CD4-positive, alpha-beta T cell treated with Interleukin-10 for 1 hour (primary cell): ENCODE data around the gene PCCA.
"Not testable (repeated sequence)": the region's sequence is repeated elsewhere in the genome, so short reads cannot be mapped to it uniquely, and the experiment has no call there.

Experiments
- DNase-seq: peaks from one replicate; pipeline ENCODE4 v3.0.0-alpha.2; 2020

Gene PCCA

DNA sequence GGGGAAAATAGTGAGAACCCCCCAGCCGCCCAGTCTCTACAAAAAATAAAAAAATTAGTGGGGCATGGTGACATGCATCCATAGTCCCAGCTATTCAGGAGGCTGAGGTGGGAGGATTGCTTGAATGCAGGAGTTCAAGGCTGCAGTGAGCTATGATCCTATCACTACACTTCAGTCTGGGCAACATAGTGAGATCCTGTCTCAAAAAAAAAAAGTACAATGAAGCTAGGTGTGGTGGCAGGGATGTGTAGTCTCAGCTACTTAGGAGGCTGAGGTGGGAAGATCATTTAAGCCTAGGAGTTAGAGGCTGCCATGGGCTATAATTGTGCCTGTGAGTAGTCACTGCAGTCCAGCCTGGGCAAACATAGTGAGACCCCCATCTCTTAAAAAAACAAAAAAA, 8.9 kb downstream of the PCCA start:
- no peak for DNase-seq

DNA sequence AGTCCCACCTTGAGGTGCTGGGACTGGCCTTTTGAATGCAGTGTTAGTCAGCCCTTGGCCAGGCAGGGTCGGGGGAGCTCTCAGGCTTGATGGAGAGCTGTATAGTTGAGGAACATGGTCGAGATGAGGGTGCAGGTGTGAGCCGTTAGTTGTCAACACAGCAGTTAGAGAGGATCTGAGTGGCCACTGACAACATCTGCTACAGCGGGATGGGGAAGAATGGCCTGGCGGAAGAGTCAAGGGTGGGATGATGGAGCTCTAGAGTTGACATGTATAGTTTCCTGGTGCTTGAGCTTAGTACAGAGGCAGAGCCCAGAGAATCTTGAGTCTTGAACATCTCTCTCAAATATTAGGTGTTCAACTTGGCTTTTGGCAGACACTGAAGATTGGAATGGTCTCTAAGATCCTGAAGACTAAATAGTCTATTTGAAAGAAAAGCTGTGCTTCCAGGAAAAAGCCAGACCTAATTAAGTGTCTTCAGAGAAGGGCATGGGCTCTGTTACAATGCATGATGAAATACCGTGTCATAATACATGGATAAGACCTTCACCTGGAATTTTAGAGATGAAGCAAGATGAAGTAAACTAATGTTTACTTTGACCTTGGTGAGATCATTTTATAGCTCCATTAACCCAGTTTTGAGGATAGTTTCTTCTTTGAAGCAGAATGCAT, 9.7 kb downstream of the PCCA start:
- DNase-seq, result no peak

DNA sequence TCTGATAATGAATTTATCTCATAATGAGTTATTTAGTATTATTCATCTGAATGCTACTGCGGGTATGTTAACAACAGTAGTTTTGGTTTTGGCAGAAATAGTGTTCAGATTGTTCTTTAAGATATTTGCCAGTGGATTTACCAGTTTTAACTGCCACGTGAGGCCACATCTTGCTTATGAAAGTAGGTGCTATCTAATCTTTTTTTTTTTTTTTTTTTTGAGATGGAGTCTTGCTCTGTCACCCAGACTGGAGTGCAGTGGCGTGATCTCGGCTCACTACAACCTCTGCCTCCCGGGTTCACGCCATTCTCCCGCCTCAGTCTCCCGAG, 10.2 kb downstream of the PCCA start:
- not testable (repeated sequence) for DNase-seq

DNA sequence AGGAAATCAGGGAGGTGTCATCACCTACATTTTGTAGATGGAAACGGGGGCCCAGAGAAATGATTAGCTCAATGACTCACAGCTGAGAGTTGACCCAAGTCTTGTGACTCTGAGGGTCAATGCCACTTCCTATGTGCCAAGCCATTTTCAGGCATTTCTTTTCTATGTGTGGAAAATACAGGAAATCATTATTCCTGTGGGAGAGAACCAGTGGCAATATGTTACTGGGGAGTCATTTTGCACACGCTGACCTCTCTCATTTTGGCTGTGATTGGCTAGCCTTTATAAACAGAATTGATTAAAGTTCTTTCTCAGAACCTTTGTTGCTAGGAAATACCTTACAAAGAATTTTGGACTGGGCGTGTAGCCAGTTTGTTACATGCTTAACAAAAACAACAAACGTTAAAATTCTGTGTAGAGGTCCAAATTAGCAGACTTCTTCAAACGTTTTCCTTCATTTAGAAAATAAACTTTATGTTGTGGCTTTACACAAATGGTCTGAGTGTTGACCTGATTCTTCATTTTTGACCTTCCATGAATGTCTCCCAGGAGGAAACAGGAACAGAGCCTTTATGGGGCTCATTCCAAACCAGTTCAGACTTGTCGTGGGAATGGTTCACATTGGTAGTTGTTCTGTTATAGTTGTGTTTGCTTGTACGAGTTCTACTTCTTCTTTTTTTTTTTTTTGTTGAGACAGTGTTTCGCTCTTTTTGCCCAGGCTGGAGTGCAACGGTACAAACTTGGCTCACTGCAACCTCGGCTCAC, 11.4 kb downstream of the PCCA start:
- no peak for DNase-seq

DNA sequence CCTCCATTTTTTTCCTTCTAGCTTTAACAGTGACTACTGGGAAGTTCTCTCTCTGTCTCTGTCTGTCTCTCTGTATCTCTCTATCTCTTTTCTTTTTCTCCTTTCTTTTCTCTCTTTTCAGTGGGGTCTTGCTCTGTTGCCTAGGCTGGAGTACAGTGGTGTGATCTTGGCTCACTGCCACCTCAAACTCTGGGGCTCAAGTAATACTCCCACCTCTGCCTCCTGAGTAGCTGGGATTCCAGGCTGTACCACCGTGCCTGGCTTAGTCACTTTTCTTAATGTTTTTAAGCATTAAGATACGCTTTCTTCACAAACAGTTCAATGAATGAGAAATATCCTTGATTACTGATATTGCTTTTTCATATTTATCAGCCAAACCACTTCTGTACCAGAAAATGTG, 13.1 kb downstream of the PCCA start:
- DNase-seq, result no peak

DNA sequence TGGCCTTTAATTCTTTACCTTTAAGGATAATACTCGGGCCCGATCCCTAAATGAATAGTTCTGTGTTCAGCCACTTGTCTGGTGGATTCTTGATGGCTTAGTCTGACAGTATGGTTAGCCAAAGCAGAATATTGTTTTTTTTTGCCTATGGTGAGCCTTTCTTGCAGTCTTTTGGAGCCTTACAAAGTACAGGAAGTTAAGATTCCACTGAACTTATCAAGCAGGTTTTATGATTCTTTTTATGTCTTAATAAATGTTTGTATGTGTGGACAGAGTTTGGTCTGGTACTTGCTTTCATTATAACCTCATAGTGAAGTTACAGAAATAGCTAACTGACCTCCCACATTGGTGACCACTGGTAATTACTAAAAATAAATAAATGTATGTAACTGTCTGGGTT, 17.1 kb downstream of the PCCA start:
- no peak for DNase-seq

DNA sequence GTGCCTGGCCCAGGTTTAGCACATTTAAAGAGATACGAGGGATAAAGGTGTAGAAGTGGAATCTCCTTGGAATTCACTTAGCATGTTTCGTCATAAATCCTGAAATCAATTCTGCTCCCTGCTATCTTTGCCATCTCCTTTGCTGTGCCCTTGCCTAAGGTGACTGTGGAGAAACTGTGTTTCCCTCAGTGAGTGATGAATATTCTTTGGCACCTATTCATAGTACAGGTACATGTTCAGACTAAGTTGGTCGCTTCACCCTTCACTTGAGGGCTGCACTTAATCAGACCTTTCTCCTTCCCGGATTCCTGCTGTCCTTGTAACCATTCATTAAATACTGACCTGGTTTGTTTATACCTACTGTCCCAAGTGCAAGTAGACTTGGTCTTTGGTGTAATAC, 17.8 kb downstream of the PCCA start:
- no peak for DNase-seq

DNA sequence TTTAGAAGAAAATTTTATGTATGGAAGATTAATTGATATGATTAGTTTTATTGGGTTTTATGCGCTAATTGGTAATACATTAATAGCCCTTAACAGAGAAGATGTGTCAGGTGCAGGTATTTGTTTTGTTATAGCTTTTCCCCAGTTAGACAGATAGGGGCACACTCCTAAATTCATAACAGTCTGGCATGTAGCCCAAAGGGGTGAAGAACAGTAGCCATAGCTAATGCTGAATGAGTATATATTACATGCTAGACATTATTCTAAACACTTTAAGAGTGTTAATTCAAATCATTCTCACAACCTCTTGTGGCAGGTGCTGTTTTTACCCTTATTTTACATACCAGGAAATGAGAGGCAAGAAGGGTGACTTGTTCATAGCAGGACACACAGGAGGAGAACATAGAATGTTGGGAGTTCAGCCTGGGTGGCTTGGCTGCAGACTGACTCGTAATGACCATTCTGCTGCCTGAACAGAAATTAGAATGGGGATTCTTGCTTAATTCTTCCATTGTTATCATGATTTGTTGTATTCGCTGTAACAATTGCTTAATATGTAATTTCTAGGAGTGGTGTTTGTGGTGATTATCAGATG, 20.1 kb downstream of the PCCA start:
- no peak for DNase-seq

DNA sequence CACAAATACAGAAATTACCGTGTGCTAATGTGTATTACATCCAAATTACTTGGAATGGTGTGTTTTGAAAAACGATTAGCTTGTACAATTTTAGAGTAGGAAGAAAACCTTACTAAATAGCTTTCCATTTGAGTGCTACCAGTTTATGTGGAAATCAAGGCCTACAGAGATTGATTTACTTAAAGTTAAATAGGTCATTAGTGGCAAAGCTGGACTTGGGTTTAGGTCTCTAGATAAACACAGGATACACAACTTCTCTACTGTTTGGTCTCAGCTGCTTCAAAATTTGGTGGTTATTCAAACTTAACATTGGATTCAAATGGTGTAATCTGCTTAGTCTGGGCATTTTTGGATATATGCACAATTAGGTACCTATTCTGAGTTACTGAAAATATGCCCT, 21.4 kb downstream of the PCCA start:
- no peak for DNase-seq

DNA sequence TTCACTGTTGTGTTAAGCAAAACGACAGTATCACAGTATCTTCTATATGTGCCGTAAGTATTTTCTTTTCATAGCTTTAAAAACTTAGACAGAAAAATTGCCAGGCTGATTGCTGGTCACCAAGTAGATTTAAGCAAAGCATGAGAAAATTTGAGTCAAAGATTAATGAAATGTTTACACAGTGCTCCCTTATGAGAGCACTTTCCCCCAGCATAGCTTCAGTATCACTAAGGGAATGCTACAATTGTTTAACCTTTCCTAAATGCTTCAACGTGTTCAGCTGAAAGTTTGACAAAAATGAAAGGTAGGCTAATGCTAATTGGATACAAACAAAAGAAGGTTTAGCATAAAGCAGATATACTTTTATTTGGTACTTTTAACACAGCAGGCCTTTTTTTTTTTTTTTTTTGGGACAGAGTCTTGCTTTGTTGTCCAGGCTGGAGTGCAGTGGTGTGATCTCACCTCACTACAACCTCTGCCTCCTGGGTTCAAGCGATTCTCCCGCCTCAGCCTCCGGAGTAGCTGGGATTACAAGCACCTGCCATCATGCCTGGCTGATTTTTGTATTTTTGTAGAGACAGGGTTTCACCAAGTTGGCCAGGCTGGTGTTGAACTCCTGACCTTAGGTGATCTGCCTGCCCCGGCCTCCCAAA, 23.4 kb downstream of the PCCA start:
- DNase-seq, result no peak

DNA sequence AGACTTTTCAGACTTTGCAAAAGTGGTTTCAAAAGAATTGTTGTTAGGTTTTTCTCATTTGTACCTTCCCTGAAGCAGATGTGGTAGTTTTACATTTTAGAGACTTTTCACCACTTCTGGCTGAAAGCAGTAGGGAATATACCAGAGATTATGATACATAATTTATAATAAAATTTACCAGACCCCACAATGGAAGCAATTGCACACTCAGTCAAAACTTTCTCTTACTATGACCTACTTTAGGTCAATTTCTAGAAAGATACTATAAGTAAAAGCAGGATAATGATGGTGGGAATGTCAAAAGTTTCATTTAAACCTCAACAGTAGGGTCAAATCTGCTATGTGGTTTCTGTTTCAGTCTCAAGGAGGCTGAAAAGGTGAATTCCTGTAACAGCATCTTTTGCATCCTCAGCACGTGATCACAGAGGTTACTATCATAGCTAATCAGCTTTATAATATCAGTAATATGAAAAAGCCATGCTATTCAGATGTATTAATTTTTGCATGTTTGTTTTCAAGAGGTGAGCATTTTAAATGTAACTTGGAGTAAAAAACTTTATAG, 26.9 kb downstream of the PCCA start:
- DNase-seq, result no peak

DNA sequence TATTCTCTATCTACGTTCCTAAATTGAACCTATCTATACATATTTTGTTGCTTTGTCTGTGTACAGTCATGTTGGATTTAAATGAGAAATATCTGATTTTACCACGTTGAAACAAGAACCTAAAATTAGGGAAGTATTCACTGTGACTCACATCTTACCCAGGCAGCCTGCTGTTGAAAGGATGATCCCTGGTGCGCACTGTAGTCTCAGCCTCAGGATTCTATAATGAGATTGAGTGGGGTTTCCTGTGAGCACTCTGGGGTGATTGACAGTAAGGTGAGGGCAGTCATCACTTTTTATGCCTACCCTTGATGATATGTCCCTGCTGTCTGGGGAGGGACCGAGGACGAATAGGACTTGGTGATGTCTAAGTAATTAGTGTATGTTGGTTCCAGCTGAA, 35.4 kb downstream of the PCCA start:
- no peak for DNase-seq

DNA sequence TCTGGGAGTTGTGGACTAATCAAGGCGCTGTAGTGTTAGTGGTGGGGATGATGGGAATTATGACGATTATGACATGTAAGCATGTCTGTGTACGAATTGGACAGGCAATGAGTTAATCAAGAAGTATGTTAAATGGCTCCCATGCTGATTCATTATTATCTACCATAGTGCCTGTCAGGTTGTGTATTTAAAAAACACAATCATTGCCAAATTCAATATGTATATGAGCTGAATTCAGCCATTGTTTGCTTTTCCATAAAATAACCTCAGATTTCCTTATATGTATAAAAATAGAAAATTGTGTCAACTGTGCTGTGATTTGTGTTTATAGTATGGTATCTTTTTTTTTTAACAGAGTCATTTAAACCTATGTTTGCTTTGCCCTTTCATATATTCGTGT, 37.1 kb downstream of the PCCA start:
- no peak for DNase-seq

DNA sequence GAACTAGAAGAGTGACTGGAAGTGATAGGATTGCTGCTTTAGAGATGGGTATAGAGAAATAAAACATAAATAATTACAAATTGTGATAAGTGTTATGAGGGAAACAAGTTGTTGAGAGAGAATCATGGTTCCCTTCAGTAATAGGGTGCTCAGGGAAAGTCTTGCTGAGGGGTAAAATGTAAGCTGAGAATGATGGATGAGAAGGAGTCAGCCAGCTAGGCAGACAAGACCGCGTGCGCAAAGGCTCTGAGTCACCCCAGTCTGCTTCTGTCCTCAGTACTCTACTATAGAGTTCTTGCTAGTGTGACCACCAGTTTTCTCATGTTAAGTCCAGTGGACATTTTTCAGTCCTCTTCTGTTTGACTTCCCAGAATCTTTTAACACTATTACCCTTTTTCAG, 39.5 kb downstream of the PCCA start:
- DNase-seq, result no peak

DNA sequence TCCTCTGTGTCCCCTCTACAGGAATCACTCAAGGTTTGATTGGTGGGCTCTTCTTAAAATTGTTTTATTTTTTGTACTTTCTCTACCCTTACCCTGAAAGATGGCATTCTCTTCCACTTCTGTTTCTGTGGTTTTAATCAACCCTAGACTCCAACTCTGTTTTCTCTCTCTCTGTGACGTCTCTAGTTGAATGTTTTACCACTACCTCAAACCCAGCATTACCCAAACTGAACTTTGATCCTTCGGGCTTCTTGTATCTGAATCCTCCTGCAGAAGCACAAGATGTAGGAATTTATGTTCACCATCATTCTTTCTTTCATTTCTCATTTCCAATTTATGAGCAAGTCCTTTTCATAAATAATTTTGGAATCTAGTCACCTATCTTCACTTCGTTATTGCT, 39.9 kb downstream of the PCCA start:
- DNase-seq, result no peak

DNA sequence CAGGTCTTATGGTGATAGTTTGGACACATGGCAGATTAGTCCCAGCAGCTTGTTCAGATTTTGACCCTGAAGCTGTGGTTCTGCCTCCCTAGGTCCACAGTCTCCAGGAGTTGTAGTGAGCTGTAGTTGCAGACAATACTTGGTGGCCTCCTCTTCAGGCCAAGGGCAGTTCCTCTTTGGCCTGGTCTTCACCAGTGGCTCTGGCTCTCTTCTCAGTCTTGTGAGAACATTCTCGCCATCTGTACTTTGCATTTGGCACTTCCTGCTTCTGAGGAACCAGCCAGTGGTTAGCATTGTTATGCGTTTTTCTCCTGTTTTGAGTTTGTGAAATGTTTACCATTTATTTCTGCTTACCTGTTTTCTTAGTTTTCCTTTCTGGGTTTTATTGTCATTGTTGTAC, 40.7 kb downstream of the PCCA start:
- DNase-seq, result no peak

DNA sequence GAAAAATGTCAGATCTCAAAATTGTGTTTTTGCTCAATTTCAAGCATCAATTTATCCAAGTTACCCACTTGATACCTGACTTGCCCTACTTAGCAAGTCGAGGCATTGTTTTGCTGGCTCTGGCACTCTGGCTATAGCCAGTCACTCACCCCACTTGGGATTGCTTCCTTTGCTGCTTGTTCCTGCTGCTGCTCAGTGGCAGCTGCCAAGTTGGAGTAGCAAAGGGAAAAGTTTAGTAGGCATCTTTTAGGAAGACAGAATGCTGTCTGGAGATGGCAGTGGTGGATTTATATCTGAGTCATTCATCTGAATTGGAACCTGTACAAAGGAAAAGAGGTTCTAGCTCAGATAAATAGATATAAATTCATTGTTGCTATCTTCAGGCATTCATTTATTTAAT, 41.2 kb downstream of the PCCA start:
- DNase-seq, result no peak

DNA sequence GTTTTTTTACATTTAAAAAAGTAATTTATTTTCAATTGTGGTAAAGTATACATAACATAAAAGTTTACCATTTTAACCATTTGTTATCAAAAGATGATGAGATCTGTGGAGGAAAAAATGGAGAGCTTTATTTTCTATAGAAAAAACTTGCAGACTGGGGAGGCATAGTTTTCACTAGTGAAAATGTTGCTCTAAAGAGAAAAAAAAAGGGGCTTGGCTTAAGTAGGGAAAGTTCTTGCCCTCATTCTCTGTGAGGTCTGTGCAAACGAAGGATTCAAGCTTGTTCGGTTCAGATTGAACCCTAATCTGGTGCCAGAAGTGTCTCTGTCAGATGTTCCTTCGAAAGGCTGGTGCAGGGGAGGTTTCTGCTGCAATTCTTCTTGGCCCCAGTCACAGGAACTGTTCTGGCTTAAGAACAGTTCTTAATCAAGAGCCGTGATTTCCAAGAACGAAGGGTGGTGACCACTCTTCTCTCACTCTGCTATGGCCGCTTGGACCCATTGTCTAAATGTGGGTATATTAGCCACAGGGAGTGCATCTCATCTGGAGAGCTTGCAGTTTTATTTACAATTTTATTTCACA, 42.1 kb downstream of the PCCA start:
- no peak for DNase-seq

DNA sequence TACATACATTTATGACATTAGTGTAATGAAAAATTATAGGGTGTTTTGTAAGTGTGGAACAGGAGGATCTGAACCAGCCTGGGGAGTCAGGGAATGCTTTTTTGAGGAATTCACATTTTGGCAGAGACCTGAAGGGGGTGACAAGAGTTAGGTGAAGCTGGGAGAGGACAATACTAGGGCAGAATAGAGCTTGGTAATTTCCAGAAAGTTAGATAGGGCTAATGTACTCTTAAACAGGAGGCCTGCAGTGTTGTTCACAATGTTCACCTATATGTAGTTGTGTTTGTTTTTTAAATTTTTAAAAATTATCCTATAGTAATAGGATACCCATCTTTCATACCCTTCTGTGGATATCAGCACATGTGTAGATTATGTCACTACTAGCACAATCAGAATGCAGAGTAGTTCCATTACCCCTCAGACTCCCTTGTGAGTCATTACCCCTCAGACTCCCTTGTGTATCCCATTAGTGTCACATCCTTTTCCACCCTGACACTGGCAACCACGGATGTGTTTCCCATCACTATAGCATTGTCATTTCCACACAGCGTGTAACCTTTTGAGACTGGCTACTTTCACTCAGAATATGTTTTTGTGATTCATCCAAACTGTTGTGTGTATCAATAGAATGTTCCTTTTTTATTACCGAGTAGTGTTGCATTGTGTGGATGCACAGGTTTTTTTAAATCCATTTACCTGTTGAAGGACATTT, 43.1 kb downstream of the PCCA start:
- no peak for DNase-seq

DNA sequence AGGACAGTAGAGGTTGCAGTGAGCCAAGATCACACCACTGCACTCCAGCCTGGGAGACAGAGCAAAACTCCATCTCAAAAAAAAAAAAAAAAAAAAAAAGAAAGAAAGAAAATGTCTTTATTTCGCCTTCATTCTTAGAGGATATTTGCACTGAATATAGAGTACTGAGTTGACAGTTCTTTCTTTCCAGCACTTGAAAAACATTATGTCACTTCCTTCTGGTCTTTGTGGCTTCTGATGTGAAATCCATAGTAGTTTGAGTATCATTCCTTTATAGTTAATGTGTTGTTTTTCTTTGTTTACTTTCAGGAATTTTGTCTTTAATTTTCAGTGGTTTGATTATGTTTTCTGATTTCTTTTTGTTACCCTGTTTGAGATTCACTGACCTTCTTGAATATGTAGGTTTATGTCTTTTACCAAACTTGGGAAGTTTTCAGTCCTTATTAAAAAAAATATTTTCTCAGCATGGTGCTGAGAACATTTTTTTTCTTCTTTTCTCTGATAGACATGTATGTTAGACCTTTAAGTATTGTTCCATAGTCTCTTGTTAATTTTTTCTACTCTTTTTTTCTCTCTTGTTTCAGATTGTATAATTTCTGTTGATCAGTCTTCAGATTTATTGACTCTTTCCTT, 50.1 kb downstream of the PCCA start:
- no peak for DNase-seq

DNA sequence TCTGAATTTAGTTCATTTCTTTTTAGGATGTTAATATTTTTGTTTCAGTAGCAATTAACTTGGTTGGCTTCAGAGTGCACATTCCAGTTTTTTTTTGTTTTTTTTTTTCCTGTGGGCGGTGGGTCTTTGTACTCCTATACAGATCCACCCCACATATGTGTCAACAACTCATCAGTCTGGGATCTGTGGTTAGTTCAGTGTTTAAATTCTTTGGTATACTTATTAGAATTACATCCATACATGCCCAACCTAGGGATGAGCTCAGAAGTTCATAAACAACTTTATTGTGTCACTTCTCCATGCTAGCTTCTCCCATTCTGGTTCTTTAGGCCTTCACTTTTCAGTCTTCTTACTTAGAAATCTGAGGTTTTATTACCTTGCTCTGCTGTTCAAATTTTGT, 50.9 kb downstream of the PCCA start:
- DNase-seq, result no peak

DNA sequence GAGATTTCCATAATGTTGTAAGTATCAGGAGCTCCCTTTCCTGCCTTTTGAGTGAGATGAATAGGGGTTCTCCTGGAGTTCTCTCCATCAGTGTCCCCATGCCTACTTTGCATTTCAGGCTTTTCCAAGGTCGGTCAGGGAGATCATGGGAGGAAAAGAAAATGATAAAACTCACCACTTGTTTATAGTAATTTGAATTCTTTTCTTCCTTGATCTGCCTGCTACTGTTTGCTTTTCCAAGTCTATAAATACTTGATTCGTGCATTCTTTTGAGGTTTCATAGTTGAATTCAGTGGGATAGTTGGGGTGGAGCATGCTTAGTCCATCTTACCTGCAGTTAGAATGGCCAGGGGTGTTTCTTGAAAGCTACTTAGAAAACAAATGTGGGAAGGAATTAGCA, 51.5 kb downstream of the PCCA start:
- DNase-seq, result no peak
